Measurements from ENCODE around the gene SLC6A16.

The SLC6A16 gene

DNA sequence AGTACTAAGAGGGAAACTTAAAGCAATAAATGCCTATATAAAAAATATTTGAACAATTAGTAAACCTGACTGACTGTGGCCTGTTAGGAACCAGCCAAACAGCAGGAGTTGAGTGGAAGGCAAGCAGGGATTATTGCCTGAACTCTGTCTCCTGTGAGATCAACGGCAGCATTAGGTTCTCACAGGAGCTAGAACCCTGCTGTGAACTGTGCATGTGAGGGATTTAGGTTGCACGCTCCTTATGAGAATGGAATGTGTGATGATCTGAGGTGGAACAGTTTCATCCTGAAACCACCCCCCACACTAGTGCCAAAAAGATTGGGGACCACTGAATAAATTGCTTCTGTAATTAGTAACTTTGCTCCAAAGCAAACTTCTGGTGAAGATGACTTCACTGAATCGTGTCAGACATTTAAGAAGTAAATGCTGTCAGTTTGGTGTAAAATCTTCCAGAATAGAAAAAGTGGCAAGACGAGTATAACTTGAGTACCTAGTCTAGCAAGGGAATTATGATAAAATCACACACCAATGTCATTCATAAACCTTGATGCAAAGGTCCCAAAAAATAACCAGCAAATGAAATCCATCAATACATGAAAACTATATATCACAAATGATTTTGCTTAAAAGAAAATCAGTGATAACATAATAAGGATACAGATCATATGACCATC lies 53.8 kb downstream of the SLC6A16 start:
- no peak for DNase-seq (ENCODE audit: low read depth)

DNA sequence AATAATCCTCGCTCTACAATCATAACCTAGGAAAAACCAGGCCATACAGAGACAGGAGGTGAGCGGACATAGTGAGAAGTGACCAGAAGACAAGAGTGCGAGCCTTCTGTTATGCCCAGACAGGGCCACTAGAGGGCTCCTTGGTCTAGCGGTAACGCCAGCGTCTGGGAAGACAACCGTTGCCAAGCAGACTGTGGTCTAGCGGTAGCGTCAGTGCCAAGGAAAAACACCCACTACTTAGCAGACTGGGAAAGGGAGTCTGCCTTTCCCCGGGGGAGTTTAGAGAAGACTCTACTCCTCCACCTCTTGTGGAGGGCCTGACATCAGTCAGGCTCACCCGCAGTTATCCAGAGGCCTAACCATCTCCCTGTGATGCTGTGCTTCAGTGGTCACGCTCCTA lies 58.6 kb downstream of the SLC6A16 start:
- DNase-seq (ENCODE audit: low read depth) = peak; percentile 50

DNA sequence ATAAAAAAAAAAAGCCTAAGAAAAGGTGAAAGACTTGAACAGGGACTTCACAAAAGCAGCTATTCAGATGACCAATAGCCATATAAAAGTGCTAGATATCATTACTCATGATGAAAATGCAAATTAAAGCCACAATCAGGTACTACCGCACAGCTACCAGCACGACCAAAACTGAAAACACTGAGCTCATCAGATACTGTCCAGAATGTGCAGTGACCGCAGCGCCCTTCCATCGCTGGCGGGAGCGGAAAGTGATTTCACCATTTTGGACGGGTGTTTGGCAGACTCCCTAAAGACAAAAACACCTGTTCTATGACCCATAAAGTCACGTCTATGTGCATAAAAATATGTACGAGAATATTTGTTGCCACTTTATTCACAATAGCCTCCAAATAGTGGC lies 60.7 kb downstream of the SLC6A16 start:
- DNase-seq (ENCODE audit: low read depth) = no peak

DNA sequence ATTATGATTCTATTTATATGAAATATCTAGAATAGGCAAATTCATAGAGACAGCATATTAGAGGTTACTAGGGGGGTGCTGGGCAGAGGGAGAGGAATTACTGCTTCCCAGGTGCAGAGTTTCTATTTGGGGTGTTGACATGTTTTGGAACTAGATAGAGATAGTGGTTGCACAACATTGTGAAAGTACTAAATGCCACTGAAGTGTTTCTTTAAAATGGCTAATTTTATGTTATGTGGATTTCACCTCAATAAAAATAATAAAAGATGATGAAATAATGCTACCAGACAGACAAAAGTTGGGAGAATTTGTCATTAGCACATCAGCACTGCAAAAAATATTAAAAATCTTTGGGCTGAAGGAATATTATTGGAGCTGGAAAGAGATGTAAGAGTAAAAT lies 63.4 kb downstream of the SLC6A16 start:
- no peak for DNase-seq (ENCODE audit: low read depth)

DNA sequence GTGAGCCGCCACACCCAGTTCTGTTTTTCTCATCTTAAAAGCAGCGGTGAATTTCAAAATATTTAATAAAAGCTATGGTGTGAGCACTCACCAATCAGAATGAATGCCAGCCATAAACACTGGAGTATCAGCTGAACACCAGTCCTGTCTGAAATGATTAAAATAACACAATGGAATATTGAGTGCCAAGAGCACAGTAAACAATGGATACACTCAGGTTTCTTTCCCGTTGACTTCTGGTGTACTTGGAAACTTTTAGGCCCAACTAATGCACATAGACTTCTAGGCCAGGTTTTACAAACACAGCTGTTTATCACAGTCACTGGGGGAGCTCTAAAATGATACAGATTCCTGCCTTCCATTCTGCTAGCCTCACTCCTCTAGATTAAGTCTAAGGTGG lies 68.3 kb downstream of the SLC6A16 start:
- DNase-seq (ENCODE audit: low read depth) = no peak

DNA sequence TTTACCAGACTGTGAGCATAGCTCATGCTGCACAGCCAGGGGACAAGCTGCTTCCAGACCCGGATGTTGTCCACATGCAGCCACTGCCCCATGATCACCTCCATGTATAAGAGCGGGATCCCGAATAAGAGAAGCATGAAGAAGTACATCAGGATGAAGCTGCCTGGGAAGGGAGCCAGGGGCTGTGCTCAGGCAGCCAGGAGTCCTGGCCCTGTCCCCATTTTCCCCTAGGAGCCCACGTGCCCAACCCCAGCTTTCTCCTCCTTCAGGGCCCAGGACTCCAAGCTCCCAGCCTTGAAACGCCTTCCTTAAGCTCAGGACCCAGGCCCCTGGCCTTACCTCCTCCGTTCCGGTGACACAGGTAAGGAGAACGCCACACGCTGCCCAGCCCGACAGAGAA lies 69.3 kb downstream of the SLC6A16 start:
- no peak for DNase-seq (ENCODE audit: low read depth)

DNA sequence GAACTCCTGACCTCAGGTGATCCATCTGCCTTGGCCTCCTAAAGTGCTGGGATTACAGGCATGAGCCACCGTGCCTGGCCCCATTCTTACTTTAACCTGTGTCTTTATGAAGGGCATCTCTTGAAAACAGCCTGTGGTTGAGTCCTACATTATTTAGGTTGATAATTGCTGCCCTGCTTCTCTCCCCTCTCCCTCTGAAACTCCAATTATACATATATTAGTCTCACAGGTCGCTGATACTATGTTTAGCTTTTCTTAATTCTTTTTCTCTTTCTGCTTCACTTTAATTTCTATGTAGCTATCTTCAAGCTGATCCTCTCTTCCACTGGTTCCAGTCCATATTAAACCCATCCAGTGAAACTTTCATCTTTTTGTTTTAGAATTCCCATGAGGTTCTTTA lies 75.1 kb downstream of the SLC6A16 start:
- no peak for DNase-seq (ENCODE audit: low read depth)

DNA sequence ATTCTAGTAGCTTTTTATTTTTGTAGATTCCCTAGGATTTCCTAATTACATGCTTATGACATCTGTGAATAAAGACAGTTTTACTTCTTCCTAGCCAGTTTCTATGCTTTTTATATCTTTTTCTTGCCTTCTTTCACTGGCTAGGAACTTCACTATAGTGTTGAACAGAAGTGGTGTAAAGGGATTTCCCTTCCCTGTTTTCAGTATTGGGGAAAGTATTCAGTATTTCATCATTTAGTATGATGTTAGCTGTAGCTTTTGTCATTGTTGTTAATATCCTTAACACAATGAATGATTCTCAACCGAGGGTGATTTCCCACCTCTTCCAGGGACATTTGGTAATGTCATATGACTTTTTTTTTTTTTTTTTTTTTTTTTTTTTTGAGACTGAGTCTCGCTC lies 77.3 kb downstream of the SLC6A16 start:
- DNase-seq (ENCODE audit: low read depth) = no peak

DNA sequence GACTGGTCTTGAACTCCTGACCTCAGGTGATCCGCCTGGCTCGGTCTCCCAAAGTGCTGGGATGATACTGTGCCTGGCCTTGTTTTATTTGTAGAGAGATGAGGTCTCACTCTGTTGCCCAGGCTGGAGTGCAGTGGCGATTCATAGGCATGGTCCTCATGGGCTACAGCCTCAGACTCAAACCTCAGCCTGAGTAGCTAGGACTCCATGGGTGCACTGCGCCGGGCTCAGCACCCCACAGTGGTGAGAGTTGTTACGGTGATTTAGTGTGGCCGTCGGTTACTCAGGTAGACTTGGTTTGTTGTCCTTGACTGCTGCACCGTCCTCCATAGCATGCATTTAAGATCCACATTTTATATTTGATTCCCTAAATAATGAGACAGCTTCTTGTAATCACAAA lies 80.7 kb downstream of the SLC6A16 start:
- DNase-seq (ENCODE audit: low read depth) = no peak

DNA sequence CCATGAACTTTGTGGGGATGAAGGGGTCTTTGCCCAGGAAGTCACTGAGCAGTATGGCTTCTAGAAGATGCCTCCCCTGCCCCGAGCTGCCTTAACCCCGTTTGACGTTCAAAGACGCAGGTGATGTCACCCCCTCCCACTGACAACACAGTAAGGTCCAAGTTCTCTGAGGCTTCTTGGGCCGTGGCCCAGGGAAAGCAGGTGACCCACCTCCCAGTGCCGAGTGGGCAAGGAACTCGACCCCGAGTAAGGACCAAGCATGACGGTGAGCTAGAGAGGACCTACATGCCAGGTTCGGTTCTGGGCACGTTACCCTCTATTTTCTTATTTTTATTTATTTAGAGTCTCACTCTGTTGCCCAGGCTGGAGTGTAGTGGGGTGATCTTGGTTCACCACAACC lies 81.3 kb downstream of the SLC6A16 start:
- no peak for DNase-seq (ENCODE audit: low read depth)

DNA sequence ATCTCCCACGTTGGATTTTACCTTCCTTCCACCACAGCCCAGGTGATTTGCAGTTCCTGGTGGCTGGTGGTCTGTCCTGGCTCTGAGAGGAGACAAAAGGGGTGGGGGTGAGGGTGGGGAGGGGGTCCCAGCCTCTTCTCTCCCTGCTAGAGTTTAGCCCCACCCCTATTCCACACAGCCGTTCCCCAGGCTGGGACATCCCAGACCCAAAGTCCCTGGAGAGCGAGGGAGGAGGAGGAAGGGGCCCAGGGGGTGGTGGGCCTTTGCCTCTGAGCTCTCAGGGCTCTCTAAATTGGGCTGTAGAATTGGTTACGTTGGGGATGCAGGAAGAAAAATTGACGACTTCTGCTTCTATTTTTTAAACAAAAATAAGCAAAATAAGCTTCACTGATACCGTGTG lies 81.9 kb downstream of the SLC6A16 start:
- no peak for DNase-seq (ENCODE audit: low read depth)

DNA sequence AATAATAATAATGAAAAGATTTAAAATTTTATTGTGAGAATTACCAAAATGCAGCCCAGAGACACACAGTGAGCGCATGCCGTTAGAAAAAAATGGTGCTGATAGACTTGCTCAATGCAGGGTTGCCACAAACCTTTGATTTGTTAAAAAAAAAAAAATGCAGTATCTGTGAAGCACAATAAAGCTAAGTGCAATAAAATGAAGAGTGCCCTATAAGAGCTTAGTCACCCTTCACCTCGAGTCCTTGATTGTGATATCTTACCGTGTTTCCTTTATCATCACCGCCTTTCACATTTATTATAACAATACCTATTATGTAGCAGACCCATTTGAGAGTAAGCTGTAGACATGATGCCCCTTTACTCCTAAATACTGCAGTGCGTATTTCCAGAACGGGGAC lies 83.2 kb downstream of the SLC6A16 start:
- no peak for DNase-seq (ENCODE audit: low read depth)

Data from activated T-cell treated with anti-CD3 and anti-CD28 coated beads for 48 hours (primary cell).